ENCODE results near the gene AQP5.
"Not testable (repeated sequence)": the region's sequence is repeated elsewhere in the genome, so short reads cannot be mapped to it uniquely, and the experiment has no call there.

Gene AQP5

DNA sequence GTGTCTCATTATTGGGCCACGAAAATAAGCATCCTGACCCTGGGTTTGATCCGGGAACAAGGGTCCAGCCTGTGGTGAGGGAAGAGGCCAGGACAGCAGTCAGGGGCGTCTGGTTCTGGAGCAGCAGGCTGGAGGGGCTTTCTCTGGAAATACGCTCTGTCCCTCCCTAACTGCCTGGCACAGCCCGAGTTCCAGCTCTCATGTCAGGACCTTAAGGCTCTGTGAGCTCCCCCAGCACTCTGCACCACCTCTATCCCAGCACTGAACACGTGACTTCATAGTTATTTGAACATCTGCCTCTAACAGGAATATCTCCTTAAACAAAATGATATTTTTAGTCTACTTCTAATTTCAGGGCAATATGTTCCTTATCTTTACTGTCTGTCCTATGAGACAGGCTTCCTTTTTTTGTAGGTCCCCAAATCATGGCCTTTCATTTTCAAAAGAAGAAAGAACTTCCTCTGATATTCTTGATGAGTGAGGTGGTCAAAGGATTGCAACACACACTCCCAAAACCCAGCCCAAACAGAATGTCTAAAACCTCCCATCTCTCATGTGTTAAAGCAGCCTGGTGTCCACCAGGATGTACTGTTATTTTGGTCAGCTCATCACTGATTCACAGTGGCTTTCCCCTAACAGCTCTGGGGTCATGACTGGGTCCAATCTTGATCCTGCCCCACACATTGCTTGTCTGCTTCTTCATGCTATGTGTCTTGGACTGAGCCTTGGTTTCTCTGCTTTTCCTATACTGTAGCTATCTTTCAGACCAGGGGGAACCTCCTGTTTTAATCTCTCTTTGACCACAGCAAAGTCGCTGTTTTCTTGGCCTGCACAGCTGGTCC is 20.8 kb downstream of the AQP5 start:
- no peak overlapping the region for H3K27ac ChIP-seq
- TF ChIP-seq, protein P1, sequence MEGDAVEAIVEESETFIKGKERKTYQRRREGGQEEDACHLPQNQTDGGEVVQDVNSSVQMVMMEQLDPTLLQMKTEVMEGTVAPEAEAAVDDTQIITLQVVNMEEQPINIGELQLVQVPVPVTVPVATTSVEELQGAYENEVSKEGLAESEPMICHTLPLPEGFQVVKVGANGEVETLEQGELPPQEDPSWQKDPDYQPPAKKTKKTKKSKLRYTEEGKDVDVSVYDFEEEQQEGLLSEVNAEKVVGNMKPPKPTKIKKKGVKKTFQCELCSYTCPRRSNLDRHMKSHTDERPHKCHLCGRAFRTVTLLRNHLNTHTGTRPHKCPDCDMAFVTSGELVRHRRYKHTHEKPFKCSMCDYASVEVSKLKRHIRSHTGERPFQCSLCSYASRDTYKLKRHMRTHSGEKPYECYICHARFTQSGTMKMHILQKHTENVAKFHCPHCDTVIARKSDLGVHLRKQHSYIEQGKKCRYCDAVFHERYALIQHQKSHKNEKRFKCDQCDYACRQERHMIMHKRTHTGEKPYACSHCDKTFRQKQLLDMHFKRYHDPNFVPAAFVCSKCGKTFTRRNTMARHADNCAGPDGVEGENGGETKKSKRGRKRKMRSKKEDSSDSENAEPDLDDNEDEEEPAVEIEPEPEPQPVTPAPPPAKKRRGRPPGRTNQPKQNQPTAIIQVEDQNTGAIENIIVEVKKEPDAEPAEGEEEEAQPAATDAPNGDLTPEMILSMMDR (conservative IDR thresholded peaks at IDR 0.05) = no peak

DNA sequence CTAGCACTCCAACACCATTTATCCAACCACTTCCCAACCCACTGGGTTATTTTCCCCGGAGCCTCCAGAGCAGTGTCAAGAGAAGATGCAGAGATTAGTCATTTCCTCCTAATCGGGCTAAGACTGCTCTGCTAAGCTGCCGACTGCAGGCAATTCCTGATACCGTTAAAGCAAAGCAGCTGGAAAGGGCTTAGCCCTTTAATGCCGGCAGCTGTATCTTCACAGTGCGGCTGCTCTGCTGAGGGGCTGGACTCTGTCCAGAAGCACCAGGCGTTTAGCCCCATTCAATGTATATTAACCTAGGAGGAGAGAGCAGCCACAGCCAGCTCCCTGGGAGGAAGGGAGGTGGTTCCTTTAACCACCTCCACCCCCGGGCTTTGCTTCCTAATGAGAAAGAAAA is 22.2 kb downstream of the AQP5 start:
- H3K27ac ChIP-seq = no peak overlapping the region

DNA sequence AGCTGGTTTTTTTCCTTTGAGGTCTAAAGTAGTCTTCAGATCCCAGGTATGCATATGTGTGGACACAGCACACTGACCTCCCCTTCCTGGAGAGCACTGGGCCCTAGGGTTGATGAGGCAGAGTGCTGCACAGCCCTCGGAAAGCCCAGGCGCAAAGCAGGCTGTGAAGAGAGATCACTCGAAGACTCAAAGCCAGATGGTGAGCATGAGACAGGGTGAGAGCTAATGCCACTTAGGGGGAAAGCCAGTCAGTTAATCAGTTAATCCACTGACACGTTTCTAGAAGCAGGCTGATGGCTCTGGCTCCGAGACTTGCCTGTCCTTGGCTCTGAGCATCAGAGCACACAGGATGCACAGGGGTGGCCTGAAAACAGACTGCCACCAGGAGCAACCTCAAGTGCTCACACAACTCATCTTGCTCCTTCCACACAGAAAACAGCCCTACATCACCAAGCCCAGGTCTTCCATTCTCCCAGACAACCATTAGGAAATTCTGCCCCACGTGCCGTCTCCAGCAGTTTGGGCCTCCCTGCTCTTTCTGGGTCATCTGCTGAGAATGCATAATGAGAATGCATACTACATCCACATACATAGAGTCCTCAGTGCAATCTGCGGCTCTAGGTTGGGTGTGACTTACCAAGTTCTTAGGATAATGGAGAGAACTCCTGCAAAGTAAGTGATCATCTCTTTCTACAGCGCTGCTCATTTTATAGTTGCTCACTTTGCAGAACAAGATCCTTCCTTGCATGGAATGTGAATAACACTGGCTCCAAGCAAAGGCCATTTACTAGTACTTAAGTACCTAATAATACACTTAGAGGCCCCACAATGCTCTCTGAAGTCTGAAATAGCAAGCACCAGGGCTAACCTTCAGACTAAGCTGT is 23.0 kb downstream of the AQP5 start:
- TF ChIP-seq, protein P1 (conservative IDR thresholded peaks at IDR 0.05) = no peak
- H3K27ac ChIP-seq = no peak overlapping the region

More for the DNA sequence above, 22.2 kb downstream of the AQP5 start:
- TF ChIP-seq, protein P1 (conservative IDR thresholded peaks at IDR 0.05) = no peak

DNA sequence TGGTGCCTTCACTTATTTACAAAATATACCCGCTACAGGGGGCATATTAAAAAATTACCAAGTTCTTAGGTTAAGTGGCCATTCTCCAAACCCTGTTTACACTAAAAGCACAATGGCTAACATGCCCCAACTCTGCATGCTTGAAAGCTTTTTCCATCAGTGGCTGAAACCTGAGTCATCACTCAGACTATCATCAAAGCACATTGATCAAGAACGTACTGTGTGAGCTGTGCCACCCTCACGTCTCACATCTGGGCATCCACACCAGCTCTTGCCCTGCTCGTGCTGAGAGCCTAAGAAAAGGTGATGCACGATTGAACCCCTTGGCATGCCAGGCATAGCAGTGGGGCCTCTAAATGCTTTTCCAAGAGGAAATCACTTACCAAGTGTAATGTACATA is 24.3 kb downstream of the AQP5 start:
- TF ChIP-seq, protein P1 (conservative IDR thresholded peaks at IDR 0.05) = no peak
- H3K27ac ChIP-seq = no peak overlapping the region

DNA sequence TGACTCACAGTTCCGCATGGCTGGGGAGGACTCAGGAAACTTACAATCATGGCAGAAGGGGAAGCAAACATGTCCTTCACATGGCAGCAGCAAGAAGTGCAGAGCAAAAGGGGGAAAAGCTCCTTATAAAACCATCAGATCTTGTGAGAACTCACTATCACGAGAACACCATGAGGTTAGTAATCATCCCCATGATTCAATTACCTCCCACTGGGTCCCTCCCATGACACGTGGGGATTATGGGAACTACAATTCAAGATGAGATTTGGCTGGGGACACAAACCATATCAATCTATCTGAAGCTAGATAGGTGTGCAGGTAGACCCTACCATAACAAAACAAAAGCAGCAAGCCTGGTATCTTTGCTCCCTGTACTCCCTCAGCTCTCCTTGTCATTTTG is 24.8 kb downstream of the AQP5 start:
- H3K27ac ChIP-seq = not testable (repeated sequence)

DNA sequence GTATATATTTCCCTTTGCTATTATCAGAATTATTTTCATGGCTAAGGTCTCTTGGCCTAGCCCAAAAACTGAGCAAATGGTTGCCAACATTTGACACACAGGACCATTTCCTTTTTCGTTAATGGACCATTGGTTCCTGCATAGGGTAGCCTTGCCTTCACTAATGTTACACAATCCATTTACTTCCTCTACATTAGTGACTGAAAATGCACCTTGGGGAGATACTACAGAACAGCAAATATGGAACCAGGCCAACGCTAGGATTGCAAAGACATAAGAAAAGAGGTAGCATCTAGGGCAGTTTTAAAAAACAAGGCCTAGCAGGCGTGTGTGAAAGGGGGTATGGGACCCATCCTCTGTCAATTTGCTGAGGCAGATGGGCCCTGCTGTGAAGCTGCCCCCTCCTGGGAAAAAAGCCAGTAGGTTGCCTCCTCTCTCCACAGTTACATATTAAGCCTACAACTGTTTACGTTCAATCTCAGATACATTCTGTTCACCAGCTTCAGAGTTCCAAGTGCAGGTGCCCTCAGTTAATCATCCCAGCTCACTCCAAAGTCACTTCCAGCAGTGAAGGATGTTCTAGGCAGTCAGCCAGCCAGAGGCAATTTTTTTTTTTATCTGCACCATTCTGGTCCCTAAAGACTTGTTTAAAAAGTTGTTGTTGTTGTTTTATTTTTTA is 26.1 kb downstream of the AQP5 start:
- TF ChIP-seq, protein P1 (conservative IDR thresholded peaks at IDR 0.05) = no peak
- H3K27ac ChIP-seq = no peak overlapping the region

DNA sequence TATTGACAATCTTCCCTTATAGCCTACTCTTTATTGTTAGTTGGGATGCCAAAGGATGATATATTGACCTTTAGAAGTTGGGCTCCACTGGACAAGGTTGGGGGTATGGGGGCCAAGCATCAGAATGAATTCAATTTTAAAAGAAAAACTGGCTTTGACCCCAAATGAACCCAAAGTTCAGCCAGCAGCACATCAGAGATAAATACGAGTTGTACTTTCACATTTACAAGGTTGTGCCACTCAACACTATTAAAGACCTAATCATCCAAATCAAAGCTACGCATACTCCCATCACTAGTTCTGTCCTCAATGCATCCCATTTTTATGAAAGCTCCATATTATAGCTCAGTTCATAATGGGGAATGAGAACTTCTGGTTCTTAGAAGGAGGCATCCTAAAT is 27.7 kb downstream of the AQP5 start:
- not testable (repeated sequence) for H3K27ac ChIP-seq

DNA sequence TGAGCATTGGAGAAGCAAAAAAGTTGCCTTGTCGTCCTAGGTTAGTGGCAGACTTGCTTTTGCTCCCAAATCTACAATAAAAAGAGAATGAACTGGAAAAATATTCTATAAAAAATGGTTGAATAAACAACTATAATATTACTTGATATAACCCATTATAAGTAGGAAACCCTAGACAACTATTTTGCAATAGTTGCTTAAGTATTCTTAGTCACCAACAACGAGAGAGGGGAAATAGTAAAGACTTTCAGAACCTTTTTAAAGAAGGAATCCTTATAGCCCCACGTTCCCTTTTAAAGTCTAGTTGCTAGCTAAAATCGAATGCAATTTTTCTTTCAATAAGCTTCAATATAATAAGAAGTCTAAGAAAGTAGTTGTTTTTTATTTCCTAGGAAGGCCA is 28.6 kb downstream of the AQP5 start:
- no peak overlapping the region for H3K27ac ChIP-seq
- TF ChIP-seq, protein P1 (conservative IDR thresholded peaks at IDR 0.05) = no peak
